ENCODE data around the gene ANO7.

The ANO7 gene

DNA sequence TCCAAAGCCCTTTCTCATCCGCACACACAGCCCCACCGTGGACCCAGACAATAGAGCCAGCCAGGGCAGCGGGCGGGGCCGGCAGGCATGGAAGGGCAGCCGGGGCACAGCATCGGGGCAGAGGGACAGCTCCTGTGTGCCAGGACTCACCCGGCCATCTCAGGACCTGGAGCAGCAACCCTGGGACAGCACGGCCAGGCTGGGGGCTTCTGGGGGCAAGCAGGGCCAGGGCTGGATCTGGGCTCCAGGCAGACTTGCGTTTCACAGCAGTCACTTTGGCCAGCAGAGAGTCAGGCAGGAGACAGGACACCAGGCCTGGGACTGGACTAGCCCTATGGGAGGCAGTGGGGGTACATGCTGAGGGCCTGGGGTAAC is 15.5 kb downstream of the ANO7 start:
- TF ChIP-seq, protein P1, sequence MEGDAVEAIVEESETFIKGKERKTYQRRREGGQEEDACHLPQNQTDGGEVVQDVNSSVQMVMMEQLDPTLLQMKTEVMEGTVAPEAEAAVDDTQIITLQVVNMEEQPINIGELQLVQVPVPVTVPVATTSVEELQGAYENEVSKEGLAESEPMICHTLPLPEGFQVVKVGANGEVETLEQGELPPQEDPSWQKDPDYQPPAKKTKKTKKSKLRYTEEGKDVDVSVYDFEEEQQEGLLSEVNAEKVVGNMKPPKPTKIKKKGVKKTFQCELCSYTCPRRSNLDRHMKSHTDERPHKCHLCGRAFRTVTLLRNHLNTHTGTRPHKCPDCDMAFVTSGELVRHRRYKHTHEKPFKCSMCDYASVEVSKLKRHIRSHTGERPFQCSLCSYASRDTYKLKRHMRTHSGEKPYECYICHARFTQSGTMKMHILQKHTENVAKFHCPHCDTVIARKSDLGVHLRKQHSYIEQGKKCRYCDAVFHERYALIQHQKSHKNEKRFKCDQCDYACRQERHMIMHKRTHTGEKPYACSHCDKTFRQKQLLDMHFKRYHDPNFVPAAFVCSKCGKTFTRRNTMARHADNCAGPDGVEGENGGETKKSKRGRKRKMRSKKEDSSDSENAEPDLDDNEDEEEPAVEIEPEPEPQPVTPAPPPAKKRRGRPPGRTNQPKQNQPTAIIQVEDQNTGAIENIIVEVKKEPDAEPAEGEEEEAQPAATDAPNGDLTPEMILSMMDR (conservative IDR thresholded peaks at IDR 0.05): no peak
- H3K27ac ChIP-seq: no peak overlapping the region

DNA sequence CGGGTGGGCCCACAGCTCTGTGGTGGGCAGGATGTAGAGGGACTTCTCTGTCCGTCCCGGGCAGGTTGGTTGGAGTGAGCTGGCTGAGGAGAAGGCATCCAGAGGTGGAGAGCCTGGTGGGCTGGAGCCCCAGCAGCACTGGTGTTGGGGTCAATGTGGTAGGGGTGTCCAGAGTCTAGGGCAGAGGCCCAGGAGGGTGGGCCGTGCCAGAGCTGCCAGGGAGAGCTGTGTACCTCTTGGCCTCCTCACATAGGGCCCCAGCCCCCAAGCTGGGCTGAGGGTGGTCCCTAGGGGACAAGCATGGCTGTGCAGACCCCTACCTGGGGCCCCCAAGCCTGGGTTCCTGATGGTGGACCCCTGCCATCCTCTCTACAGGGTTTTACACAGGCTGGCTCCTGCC is 16.0 kb downstream of the ANO7 start:
- TF ChIP-seq, protein P1 (conservative IDR thresholded peaks at IDR 0.05): no peak

DNA sequence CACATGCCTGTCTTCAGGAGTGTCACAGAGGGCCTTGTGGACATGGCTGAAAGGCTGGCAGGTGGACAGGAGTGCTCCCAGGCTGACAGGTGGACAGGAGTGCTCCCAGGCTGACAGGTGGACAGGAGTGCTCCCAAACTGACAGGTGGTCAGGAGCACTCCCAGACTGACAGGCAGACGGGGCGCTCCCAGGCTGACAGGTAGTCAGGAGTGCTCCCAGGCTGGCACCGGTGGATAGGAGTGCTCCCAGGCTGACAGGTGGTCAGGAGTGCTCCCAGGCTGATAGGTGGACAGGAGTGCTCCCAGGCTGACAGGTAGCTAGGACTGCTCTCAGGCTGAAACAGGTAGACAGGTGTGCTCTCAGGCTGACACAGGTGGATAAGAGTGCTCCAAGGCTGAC is 16.6 kb downstream of the ANO7 start:
- TF ChIP-seq, protein P1 (conservative IDR thresholded peaks at IDR 0.05): no peak

More for the DNA sequence above, 16.0 kb downstream of the ANO7 start:
- H3K27ac ChIP-seq: no peak overlapping the region

DNA sequence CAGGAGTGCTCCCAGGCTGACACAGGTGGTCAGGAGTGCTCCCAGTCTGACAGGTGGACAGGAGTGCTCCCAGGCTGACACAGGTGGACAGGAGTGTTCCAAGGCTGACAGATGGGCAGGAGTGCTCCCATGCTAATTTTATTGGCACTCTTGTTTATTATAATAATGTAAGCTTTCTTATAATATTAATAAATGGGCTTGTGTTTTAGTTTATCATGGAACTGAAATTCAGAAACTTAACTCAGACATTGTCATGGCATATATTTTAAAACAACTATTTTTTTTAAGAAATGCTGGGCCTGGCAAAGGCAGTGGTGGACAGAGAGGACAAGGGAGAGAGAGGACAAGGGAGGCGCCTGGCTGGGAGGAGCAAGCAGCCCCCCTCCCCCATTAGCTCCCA is 18.7 kb downstream of the ANO7 start:
- TF ChIP-seq, protein P1 (conservative IDR thresholded peaks at IDR 0.05): no peak
- no peak overlapping the region for H3K27ac ChIP-seq

More for the DNA sequence above, 16.6 kb downstream of the ANO7 start:
- H3K27ac ChIP-seq: no peak overlapping the region

DNA sequence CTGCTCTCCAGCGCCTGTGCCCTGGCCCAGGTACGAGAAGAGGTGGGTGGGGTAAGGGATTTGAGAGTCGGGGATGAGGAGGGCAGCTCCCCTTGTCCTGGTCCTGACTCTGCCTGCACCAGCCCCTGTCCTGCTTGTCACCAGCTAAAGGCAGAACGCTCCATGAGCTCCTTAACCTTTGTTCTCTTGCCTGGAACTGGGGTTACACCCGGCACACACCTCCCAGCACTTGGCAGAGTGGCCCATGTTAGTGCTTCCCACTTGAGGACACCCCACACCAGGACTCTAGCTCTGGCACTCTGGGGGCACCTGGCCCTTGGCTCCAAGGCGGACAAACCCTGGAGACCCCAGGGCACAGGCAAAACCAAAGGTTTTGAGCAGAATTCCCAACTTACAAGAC is 19.2 kb downstream of the ANO7 start:
- no peak overlapping the region for H3K27ac ChIP-seq
- TF ChIP-seq, protein P1 (conservative IDR thresholded peaks at IDR 0.05): no peak

DNA sequence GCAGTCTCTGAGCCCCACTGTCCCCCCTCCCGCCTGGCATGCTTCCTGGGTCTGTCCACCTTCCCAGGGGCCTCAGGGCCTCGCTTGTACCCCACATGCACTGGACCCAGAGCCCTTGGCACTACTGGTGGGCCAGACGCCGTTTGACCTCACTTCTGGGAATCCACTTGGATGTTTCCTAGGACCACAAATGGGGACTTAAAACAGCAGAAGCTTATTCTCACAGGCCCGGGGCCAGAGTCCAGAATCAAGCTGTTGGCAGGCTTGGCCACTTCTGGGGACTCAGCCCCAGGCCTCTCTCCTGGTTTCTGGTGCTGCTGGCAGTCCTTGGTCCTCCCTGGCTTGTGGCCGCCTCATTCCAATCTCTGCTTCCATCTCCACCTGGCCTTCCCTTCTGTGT is 19.6 kb downstream of the ANO7 start:
- H3K27ac ChIP-seq: no peak overlapping the region
- TF ChIP-seq, protein P1 (conservative IDR thresholded peaks at IDR 0.05): no peak

DNA sequence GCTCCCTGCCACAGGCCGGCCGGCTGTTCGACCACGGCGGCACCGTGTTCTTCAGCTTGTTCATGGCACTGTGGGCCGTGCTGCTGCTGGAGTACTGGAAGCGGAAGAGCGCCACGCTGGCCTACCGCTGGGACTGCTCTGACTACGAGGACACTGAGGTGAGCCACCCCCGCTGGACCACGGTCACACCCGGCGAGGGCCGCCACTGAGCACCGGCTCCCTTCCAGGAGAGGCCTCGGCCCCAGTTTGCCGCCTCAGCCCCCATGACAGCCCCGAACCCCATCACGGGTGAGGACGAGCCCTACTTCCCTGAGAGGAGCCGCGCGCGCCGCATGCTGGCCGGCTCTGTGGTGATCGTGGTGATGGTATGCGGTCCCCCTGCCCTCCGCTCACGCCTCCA is 20.8 kb downstream of the ANO7 start:
- no peak overlapping the region for H3K27ac ChIP-seq
- TF ChIP-seq, protein P1 (conservative IDR thresholded peaks at IDR 0.05): no peak

DNA sequence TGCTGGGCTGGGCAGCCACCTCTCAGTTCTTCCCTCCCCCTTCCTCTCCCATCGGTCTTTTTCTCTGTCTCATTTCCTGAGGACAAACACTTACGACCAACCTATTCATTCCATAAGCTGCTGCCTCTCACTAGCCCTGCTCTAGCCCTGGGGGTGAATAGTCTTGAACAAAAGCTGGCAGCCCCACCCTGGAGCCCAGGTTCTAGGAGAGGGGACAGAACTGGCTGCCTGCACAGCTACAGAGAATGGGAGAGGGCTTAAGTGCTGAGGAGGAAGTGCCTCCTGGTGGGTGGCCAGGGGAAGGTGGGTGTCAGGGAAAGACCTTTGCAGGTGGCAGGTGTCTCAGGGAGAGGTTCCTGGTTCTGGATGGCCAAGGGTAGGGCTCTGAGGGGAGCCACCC is 22.8 kb downstream of the ANO7 start:
- TF ChIP-seq, protein P1 (conservative IDR thresholded peaks at IDR 0.05): no peak
- H3K27ac ChIP-seq: no peak overlapping the region
